GM23248 (cell line): Measurements from ENCODE around the gene SHISA6. TPM values are rescaled to one million over a fixed set of nuclear protein-coding genes. Genes with fewer than 3 reads are reported as not detected.
A peak's percentile ranks its signal among the peaks of the same experiment; 100 is the strongest.

ENCODE experiments used
- DNase-seq: peaks from one replicate; pipeline ENCODE4 v3.0.0-alpha.2; 2015
- H2AFZ ChIP-seq: fragments of 200-600 bp; sonication (generic); 2 replicates; pipeline ENCODE4 v1.6.1; 2016; ENCODE audit warnings: antibody characterized with exemption
- H3F3A ChIP-seq: fragments of 200-600 bp; sonication (generic); 2 replicates; pipeline ENCODE4 v1.6.1; 2016; ENCODE audit warnings: mild to moderate bottlenecking, antibody characterized with exemption, mixed run types; ENCODE audit not compliant: insufficient read depth
- H3K27ac ChIP-seq: fragments of 200-600 bp; sonication (generic); 2 replicates; pipeline ENCODE4 v1.5.1; 2016; ENCODE audit warnings: mild to moderate bottlenecking
- H3K27me3 ChIP-seq: fragments of 200-600 bp; sonication (generic); replicated peaks from 2 replicates; pipeline ENCODE4 v1.6.1; 2016; ENCODE audit warnings: mild to moderate bottlenecking; ENCODE audit not compliant: insufficient read depth
- H3K36me3 ChIP-seq: fragments of 200-600 bp; sonication (generic); 2 replicates; pipeline ENCODE4 v1.6.1; 2016; ENCODE audit warnings: low read depth, mild to moderate bottlenecking
- H3K4me1 ChIP-seq: fragments of 200-600 bp; sonication (generic); 2 replicates; pipeline ENCODE4 v1.6.1; 2016; ENCODE audit warnings: mild to moderate bottlenecking; ENCODE audit not compliant: insufficient read depth
- H3K4me2 ChIP-seq: fragments of 200-600 bp; sonication (generic); one replicate; pipeline ENCODE4 v1.6.1; 2016; ENCODE audit warnings: mild to moderate bottlenecking; ENCODE audit not compliant: unreplicated experiment
- H3K4me3 ChIP-seq: fragments of 200-600 bp; sonication (generic); 2 replicates; pipeline ENCODE4 v1.5.1; 2016; ENCODE audit warnings: mild to moderate bottlenecking
- H3K79me2 ChIP-seq: fragments of 200-600 bp; sonication (generic); 2 replicates; pipeline ENCODE4 v1.6.1; 2016; ENCODE audit warnings: mild to moderate bottlenecking; ENCODE audit not compliant: insufficient read depth
- H3K9ac ChIP-seq: fragments of 200-600 bp; sonication (generic); 2 replicates; pipeline ENCODE4 v1.6.1; 2016; ENCODE audit warnings: mild to moderate bottlenecking
- H3K9me2 ChIP-seq: fragments of 200-600 bp; sonication (generic); 2 replicates; pipeline ENCODE4 v1.6.1; 2016; ENCODE audit warnings: mixed run types, mild to moderate bottlenecking, moderate library complexity; ENCODE audit not compliant: insufficient read depth
- H3K9me3 ChIP-seq: fragments of 200-600 bp; sonication (generic); one replicate; pipeline ENCODE4 v1.6.1; 2017; ENCODE audit warnings: low read depth
- H4K20me1 ChIP-seq: fragments of 200-600 bp; sonication (generic); 2 replicates; pipeline ENCODE4 v1.6.0; 2016; ENCODE audit not compliant: insufficient read depth
- EZH2 ChIP-seq: fragments of 200-600 bp; sonication (generic); IDR thresholded peaks from 2 replicates; pipeline ENCODE4 v1.6.1; 2018; ENCODE audit warnings: antibody characterized with exemption, mild to moderate bottlenecking; ENCODE audit not compliant: insufficient read depth, poor library complexity, severe bottlenecking
- EZH2phosphoT487 ChIP-seq: fragments of 200-600 bp; sonication (generic); IDR thresholded peaks from 2 replicates; pipeline ENCODE4 v1.6.1; 2018; ENCODE audit warnings: antibody characterized with exemption, moderate library complexity, mild to moderate bottlenecking, low read depth; ENCODE audit not compliant: insufficient read depth
- WGBS, 2 experiments: methylation state at CpG; one replicate each; pipeline ENCODE4 v1.1.6; 2015 to 2017; ENCODE audit warnings: low lambda C conversion rate in 2 of 2, low coverage in 1 of 2; ENCODE audit errors: missing lambda C conversion rate in 2 of 2; 5-methylcytosine and 5-hydroxymethylcytosine counted together
- in situ Hi-C: fragments of 300-500 bp; cut with MboI; formaldehyde crosslinking; loops from 2 replicates; pipeline ENCODE4 v1.15.0; 2020
- polyA plus RNA-seq: library from polyadenylated mRNA; unstranded; fragments of >200 nt; fragmentation: Nextera tagmentation; extraction: Ambion mirVana; gene quantifications from 2 replicates; pipeline ENCODE4 v1.2.1, GENCODE V29; 2016
- total RNA-seq: library from RNA; depleted of rRNA; stranded (reverse); fragments of >200 nt; shearing (Covaris generic); gene quantifications from 2 replicates; pipeline ENCODE4 v1.2.3, GENCODE V29; 2014

Gene SHISA6
- total and polyA plus RNA-seq, 2 experiments from 2014 or later, result not detected

DNA sequence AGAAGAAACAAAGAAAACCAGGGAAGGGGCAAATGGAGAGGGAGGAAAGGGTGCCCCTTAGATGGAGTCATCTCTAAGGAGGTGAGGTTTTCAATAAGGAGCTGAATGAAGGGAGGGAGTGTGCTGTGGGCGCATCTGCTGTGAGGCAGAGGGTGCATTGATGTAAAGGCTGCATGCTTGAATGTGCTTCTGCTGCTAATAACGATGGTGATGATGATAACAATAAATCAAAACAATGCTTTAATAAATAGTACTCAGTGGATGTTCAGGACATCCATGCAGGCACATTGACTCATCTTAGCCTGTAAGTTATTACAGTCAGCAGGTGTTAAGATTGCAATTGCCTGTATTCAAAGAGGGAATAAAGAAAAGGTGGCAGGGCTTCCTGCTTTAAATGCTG, 87.8 kb downstream of the SHISA6 start:
- Histone ChIP-seq H3K36me3 (no peaks in the 10 kb centered on the region), H3K4me1 (no peaks in the 10 kb centered on the region), H3K4me2 (no peak overlapping the region), H3K9me3 (no peaks in the 10 kb centered on the region), H3F3A (no peaks in the 10 kb centered on the region), H3K27me3 (no peaks in the 10 kb centered on the region), H3K79me2 (no peaks in the 10 kb centered on the region), H4K20me1 (no peaks in the 10 kb centered on the region), H3K9ac (no peak overlapping the region), H3K9me2 (no peaks in the 10 kb centered on the region), H3K27ac (no peak overlapping the region), H2AFZ (no peak overlapping the region), H3K4me3 (no peak overlapping the region)
- 4 to 9% methylated on average over 2 of the region's 2 CpGs for WGBS, 2 experiments
- in situ Hi-C loops, result no loop called here
- TF ChIP-seq EZH2 (no peak), EZH2phosphoT487 (no peak)
- no peak for DNase-seq

DNA sequence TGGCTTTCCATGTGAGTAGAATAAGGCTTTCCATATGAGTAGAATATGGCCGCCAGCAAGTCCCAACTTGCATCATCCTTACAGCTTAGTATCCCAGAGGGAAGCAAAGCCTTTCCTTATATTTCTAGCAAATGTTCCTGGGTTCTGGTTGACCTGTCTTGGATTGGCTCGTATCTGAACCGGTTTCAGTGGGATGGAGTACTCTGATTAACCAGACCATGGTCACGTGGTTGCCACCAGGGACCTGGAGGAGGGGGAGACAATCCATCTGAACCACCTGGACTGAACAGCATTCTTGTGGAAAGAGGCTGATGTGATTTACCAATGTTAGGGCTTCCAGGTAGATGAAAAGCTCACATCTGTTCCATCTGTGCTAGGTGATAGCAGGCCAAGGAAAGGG, 89.0 kb downstream of the SHISA6 start:
- H3K9ac ChIP-seq, result no peak overlapping the region

DNA sequence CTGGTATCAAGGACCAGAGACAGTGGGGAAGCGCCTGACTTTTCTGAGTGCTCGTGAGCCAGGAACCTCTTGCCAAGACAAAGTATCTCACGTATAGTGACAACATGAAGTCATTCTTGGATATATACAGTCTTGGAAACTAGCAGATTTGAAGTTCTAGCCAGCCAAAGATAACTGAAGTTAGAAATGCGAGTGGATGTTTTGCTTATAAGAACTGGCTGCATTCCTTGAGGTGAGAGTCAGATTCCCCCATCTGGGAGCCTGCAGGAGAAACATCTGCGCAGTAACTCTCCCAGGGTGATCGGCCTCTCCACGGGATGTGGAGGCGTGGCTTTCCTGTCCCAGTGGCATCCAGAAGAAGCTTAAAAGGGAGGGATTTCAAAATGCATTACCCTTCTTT, 89.8 kb downstream of the SHISA6 start:
- no peaks in the 10 kb centered on the region for H3K36me3 ChIP-seq
- no peaks in the 10 kb centered on the region for H3K4me1 ChIP-seq
- H3K9me2 ChIP-seq, result no peaks in the 10 kb centered on the region
- H3K27me3 ChIP-seq, result no peaks in the 10 kb centered on the region
- no peak overlapping the region for H3K9ac ChIP-seq
- no peak overlapping the region for H3K4me2 ChIP-seq
- in situ Hi-C loops, result no loop called here
- DNase-seq, result peak; percentile 1
- H3K4me3 ChIP-seq, result no peak overlapping the region
- H3F3A ChIP-seq, result no peaks in the 10 kb centered on the region
- no peaks in the 10 kb centered on the region for H3K79me2 ChIP-seq
- 9 to 15% methylated on average over 8 of the region's 8 CpGs for WGBS, 2 experiments
- no peaks in the 10 kb centered on the region for H4K20me1 ChIP-seq
- H3K9me3 ChIP-seq, result no peaks in the 10 kb centered on the region
- no peak overlapping the region for H3K27ac ChIP-seq
- H2AFZ ChIP-seq, result no peak overlapping the region
- no peak for TF ChIP-seq EZH2phosphoT487
- TF ChIP-seq EZH2, result no peak

More for the DNA sequence above, 89.0 kb downstream of the SHISA6 start:
- no peaks in the 10 kb centered on the region for H3K9me3 ChIP-seq
- TF ChIP-seq EZH2phosphoT487 (no peak), EZH2 (no peak)
- no peak overlapping the region for H3K27ac ChIP-seq
- DNase-seq, result no peak
- H3K36me3 ChIP-seq, result no peaks in the 10 kb centered on the region
- in situ Hi-C loops, result no loop called here
- no peak overlapping the region for H2AFZ ChIP-seq
- no peaks in the 10 kb centered on the region for H3K27me3 ChIP-seq
- 12 to 16% methylated on average over 4 of the region's 4 CpGs for WGBS, 2 experiments
- no peak overlapping the region for H3K4me3 ChIP-seq
- no peaks in the 10 kb centered on the region for H3F3A ChIP-seq
- H3K4me1 ChIP-seq, result no peaks in the 10 kb centered on the region
- no peaks in the 10 kb centered on the region for H3K79me2 ChIP-seq
- H3K9me2 ChIP-seq, result no peaks in the 10 kb centered on the region
- no peaks in the 10 kb centered on the region for H4K20me1 ChIP-seq
- no peak overlapping the region for H3K4me2 ChIP-seq

DNA sequence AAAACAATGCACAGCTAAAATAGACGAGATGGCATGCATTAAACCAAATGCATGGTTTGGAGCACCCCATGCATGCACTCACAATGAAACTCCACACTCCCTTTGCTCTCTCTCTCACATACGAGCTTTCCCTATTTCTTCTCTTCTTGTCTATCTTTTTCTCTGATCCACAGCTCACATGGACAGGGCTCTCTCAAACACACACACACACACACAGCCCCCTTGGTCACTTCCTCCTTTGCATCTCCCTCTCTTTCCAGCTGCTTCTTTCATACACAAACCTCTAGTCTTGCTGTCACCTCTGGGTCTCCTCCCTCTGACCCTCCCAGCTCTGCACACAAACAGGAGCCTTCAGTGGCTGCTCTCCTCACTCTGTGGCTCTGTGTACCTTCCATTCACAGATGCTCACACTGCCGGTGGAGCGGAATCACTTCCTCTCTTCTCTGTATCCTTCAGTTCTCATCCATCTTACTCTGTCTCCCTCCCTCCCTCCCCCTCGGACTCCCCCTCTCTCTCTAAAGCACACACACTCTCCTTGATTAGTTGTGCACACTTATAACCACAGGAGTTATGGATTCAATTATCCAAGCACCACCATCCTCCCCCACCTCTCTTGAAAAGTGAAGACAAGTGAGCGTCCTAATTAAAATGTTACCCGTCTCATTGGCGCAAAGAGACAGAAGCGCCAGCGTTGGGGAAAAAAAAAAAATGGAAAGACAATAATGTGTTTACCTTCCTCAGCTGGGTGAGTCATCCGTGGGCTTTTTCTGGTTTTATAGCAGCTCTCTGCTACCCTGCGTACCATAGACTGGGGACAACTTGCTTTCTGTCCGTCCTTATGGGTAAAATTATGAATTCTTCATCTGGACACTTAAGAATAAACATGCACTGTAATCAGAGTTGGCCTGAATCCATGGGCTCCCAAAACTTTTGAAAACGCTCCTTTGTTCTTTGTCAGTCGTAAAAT, 90.8 kb downstream of the SHISA6 start:
- no peak overlapping the region for H3K4me2 ChIP-seq
- TF ChIP-seq EZH2phosphoT487 (no peak), EZH2 (no peak)
- no peak for DNase-seq

More for the DNA sequence above, 90.8 kb downstream of the SHISA6 start:
- in situ Hi-C loops, result no loop called here
- no peaks in the 10 kb centered on the region for H3K9me3 ChIP-seq
- no peak overlapping the region for H2AFZ ChIP-seq
- H3K9ac ChIP-seq, result no peak overlapping the region
- no peaks in the 10 kb centered on the region for H3K9me2 ChIP-seq
- no peak overlapping the region for H3K4me3 ChIP-seq
- WGBS, 2 experiments, result 18 to 25% methylated on average over 14 to 15 of the region's 15 CpGs
- H3F3A ChIP-seq, result no peaks in the 10 kb centered on the region
- no peaks in the 10 kb centered on the region for H4K20me1 ChIP-seq
- no peaks in the 10 kb centered on the region for H3K79me2 ChIP-seq
- H3K27me3 ChIP-seq, result no peaks in the 10 kb centered on the region
- H3K4me1 ChIP-seq, result no peaks in the 10 kb centered on the region
- no peaks in the 10 kb centered on the region for H3K36me3 ChIP-seq
- no peak overlapping the region for H3K27ac ChIP-seq
